ENCODE data around the gene KCTD7. TPM values are rescaled to one million over a fixed set of nuclear protein-coding genes. Genes with fewer than 3 reads are reported as not detected.
A peak's percentile ranks its signal among the peaks of the same experiment; 100 is the strongest.
"Not testable (repeated sequence)": the region's sequence is repeated elsewhere in the genome, so short reads cannot be mapped to it uniquely, and the experiment has no call there.

Gene KCTD7
- total RNA-seq, 1 experiment from 2014 or later: 3.9 TPM

- CTCF ChIA-PET: no interaction called here
- intact Hi-C loops (cut with micrococcal nuclease): no loop called here
- POLR2A ChIA-PET: interaction anchor here (0.6 kb wide), 1 partner anchor 28 kb away, joined by 3 read pairs; no protein-coding TSS in a partner anchor
- ATAC-seq: peak; percentile 58
- no peaks in the 10 kb centered on the region for H3K27me3 ChIP-seq (ENCODE audit: insufficient read depth, low read length)
- no peak overlapping the region for H2AFZ ChIP-seq (ENCODE audit: low read depth, low read length, poor library complexity, severe bottlenecking)
- no peaks in the 10 kb centered on the region for H3K36me3 ChIP-seq (ENCODE audit: control insufficient read depth in 1 of 2, insufficient read depth in 2 of 2, low read length in 2 of 2)
- no peak for DNase-seq (ENCODE audit: low read depth, low spot score)
- peaks cover 6 to 21% of the 10 kb centered on the region in 2 experiments; a peak in 3 of 4 replicates for H3K4me1 ChIP-seq (ENCODE audit: control insufficient read depth in 1 of 2, insufficient read depth in 2 of 2, low read length in 2 of 2)
- RAD21 ChIA-PET (ENCODE audit: low non-redundant PET in 1 of 2, low total read pairs in 2 of 2, uncharacterized antibody in 2 of 2, unreplicated experiment in 2 of 2): no interaction called here
- H3K9me3 ChIP-seq (ENCODE audit: control insufficient read depth in 1 of 2, insufficient read depth in 1 of 2, low read depth in 1 of 2, low read length in 2 of 2): no peaks in the 10 kb centered on the region
- peak overlapping the region; percentile 88 to 92 for H3K4me3 ChIP-seq (replicated peaks in 1 of 2; ENCODE audit: low read depth in 1 of 2, low read length in 2 of 2)
- BruUV-seq (replicated peaks): no TSS peak
- no peak for TF ChIP-seq RAD21 (IDR thresholded peaks at IDR 0.05; ENCODE audit: low read depth)
- TF ChIP-seq, protein P1, sequence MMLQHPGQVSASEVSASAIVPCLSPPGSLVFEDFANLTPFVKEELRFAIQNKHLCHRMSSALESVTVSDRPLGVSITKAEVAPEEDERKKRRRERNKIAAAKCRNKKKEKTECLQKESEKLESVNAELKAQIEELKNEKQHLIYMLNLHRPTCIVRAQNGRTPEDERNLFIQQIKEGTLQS (IDR thresholded peaks at IDR 0.05): no peak
- TF ChIP-seq SIN3A (IDR thresholded peaks at IDR 0.05; ENCODE audit: low read depth): 0 out of 2 replicates have a peak, but pooled peaks have one; percentile 0
- no peaks in the 10 kb centered on the region for H4K20me1 ChIP-seq (ENCODE audit: insufficient read depth)
- no peaks in the 10 kb centered on the region for H3K9me2 ChIP-seq (ENCODE audit: insufficient read depth)
- peak overlapping the region; percentile 93 for H3K27ac ChIP-seq (ENCODE audit: low read depth, low read length)
- H3K9ac ChIP-seq (ENCODE audit: low read length): peak overlapping the region; percentile 93
- H3K4me2 ChIP-seq (ENCODE audit: low read length): peak overlapping the region; percentile 91
- peaks cover 38% of the 10 kb centered on the region for H3K79me2 ChIP-seq (ENCODE audit: insufficient read depth, low read length)
Observed at GRCh38 chr7:66682350-66683093, 53.8 kb downstream of the KCTD7 start.

- H2AFZ ChIP-seq (ENCODE audit: low read depth, low read length, poor library complexity, severe bottlenecking); POLR2A ChIA-PET; H3K9me3 ChIP-seq (ENCODE audit: control insufficient read depth in 1 of 2, insufficient read depth in 1 of 2, low read depth in 1 of 2, low read length in 2 of 2); H3K27ac ChIP-seq (ENCODE audit: low read depth, low read length); ATAC-seq; H3K27me3 ChIP-seq (ENCODE audit: insufficient read depth, low read length); CTCF ChIA-PET; H3K36me3 ChIP-seq (ENCODE audit: control insufficient read depth in 1 of 2, insufficient read depth in 2 of 2, low read length in 2 of 2); DNase-seq (ENCODE audit: low read depth, low spot score); H3K9me2 ChIP-seq (ENCODE audit: insufficient read depth); RAD21 ChIA-PET (ENCODE audit: low non-redundant PET in 1 of 2, low total read pairs in 2 of 2, uncharacterized antibody in 2 of 2, unreplicated experiment in 2 of 2); H4K20me1 ChIP-seq (ENCODE audit: insufficient read depth); intact Hi-C loops (cut with micrococcal nuclease): not testable (repeated sequence)
- Histone ChIP-seq H3K4me1 (ENCODE audit: control insufficient read depth in 1 of 2, insufficient read depth in 2 of 2, low read length in 2 of 2) (peaks cover 6 to 21% of the 10 kb centered on the region in 2 experiments; a peak in 3 of 4 replicates), H3K9ac (ENCODE audit: low read length) (peak overlapping the region; percentile 93), H3K4me2 (ENCODE audit: low read length) (peak overlapping the region; percentile 91), H3K4me3 (replicated peaks in 1 of 2; ENCODE audit: low read depth in 1 of 2, low read length in 2 of 2) (peak overlapping the region; percentile 88 to 92), H3K79me2 (ENCODE audit: insufficient read depth, low read length) (peaks cover 44% of the 10 kb centered on the region)
- TSS peak; percentile 53 for BruUV-seq (replicated peaks)
Observed at GRCh38 chr7:66683094-66683769, 54.6 kb downstream of the KCTD7 start.
